HG03457 (cell line): ENCODE results near the gene SPEG.
A peak's percentile ranks its signal among the peaks of the same experiment; 100 is the strongest.

Experiments
- ATAC-seq: cut with Tn5 transposase; IDR thresholded peaks from one replicate; pipeline ENCODE4 v1.9.1; 2021; ENCODE audit warnings: moderate number of reproducible peaks; ENCODE audit not compliant: unreplicated experiment

SPEG gene

DNA sequence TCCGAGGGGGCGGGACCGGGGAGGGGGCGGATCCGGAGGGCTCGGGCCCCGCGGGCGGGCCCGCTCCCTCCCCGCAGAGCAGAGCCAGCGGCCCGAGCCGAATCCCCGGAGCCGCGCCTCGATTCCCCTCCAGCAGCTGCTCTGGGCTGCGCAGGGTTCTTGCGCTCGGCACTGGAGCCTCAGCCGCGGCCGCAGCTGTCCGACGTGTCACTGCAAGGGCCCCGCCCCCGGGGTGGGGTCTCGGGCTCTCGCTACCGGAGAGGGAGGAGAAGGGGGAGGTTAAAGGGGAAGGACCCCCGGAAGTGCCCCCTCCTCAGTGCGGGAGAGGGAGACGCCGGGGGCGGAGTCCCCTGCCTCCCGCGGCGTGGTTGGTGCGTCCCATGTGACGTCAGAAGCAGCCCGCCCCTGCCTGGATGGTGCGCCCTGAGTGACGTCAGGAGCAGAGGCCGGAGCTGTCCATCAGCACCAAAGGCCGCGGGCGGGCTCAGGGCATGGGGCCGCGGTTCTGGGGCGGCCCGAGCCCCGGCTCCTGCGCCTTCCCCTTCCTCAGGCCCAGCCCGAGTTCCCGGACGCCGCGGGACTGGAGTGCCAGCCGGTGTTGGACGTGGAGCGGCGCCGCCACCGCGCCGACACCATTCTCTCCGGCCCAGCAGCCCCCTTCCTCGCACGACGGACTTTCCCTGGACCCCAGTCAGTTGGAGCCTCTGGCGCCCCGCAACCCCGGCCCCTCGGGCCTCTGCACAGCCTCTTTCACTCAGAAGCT lies 109.1 kb downstream of the SPEG start, which contains the start of the genes CHPF and TMEM198:
CHPF (minus strand) TSS at position 214 of the 763 bp plus-strand sequence. CDS start 271 bp downstream, outside the sequence.
TMEM198 (plus strand) TSS at position 433 of the 763 bp plus-strand sequence. CDS start 700 bp downstream, outside the sequence.
- peak; percentile 68 for ATAC-seq

DNA sequence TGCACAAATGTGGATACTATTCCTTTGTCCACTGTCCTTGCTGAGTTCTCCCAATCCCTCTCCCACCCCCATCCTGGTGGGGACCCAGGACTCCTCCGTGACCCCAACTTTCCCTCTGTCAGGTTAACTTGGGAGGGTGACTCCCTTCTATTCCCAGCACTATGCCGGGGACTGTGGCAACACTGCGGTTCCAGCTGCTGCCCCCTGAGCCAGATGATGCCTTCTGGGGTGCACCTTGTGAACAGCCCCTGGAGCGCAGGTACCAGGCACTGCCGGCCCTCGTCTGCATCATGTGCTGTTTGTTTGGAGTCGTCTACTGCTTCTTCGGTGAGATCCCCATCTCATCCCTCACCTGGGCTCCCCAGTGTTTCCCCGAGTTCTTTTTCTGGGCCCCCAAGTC lies 109.9 kb downstream of the SPEG start:
- no peak for ATAC-seq

DNA sequence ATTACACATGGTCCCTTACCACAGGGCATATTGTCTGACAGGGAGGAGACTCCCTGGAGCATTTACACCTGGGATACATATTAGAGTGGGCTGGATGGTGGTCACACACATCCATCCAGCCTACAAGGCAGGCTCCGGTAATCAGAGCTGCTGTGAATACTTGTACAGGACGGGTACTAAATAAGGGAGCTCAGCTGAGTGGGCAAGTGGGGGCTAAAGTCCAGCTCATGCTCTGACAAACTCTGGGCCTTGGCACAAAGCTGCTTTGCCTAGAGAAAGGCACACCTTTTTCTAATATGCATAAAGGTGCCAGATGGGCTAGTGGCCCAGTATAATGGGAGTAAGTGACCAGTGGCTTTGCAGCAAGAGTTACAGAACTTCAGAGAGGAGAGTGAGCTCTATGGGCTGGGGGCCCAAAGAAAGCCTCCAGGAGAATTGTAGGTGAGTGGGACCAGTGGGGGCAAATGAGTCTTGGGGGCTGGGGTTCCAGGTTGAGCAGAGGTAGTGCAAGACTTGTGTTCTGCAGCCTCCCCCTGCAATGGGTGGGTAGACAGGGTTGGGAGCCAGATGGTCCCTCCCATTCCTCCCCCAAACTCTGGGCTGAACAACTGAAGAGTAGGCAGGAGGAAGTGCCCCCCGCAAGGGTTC lies 110.8 kb downstream of the SPEG start:
- ATAC-seq = no peak

DNA sequence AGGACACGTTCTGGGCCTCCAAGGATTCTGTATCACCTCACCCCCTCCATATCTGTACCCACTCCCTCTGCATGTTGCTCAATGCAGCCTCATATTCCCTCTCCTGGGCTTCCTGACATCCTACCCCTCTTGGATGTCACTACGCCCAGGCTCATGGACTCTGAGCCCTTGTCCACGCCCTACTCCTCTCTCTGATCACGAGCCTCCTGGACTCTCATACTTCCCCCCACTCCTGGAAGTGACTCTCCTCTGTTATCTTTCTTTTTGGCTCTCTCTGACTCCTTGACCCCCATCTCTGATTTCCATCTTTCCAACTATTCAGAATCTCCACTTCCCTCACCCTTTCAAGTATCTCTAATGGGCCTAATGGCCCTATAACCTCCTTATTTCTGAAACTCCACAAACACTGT lies 111.3 kb downstream of the SPEG start:
- no peak for ATAC-seq

DNA sequence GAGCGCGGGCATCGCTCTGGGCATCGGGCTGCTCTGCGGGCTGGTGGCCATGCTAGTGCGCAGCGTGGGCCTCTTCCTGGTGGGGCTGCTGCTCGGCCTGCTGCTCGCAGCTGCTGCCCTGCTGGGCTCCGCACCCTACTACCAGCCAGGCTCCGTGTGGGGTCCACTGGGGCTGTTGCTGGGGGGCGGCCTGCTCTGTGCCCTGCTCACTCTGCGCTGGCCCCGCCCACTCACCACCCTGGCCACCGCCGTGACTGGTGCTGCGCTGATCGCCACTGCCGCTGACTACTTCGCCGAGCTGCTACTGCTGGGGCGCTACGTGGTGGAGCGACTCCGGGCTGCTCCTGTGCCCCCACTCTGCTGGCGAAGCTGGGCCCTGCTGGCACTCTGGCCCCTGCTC lies 113.0 kb downstream of the SPEG start:
- no peak for ATAC-seq
